Tibial artery (tissue), 4 donors: ENCODE results near the gene DNMT3L.
A peak's percentile ranks its signal among the peaks of the same experiment; 100 is the strongest.

ENCODE experiments used
- DNase-seq, 2 donors: peaks; one replicate each; pipeline ENCODE4 v3.0.0-alpha.2; 2019
- H3K27ac ChIP-seq, 2 donors: fragments of 200-600 bp; sonication (generic) in 1 of 2; 1 replicate in 1 of 2; 2 replicates in 1 of 2; pipeline ENCODE4 v1.5.1; 2018 to 2019; ENCODE audit warnings: mild to moderate bottlenecking in 1 of 2
- H3K27me3 ChIP-seq, 2 donors: fragments of 200-600 bp; sonication (generic) in 1 of 2; one replicate each; pipeline versions ENCODE4 v1.5.1 to v1.6.0; 2016 to 2019
- H3K36me3 ChIP-seq, 3 donors: fragments of 200-600 bp; sonication (generic) in 2 of 3; one replicate each; pipeline ENCODE4 v1.5.1; 2016 to 2019; ENCODE audit warnings: mild to moderate bottlenecking in 2 of 3
- H3K4me1 ChIP-seq, 4 donors: fragments of 200-600 bp; sonication (generic) in 2 of 4; 1 replicate in 3 of 4; 2 replicates in 1 of 4; pipeline ENCODE4 v1.5.1; 2016 to 2019
- H3K4me3 ChIP-seq, 2 donors: fragments of 200-600 bp; sonication (generic) in 1 of 2; 1 replicate in 1 of 2; 2 replicates in 1 of 2; pipeline ENCODE4 v1.5.1; 2018 to 2019; ENCODE audit warnings: mild to moderate bottlenecking in 2 of 2
- H3K9me3 ChIP-seq, 3 donors: fragments of 200-600 bp; sonication (generic) in 1 of 3; one replicate each; pipeline ENCODE4 v1.5.1; 2016 to 2019
- intact Hi-C: fragments of 100-400 bp; cut with DNase I; formaldehyde crosslinking; loops from one replicate; pipeline ENCODE4 v1.15.0; 2023; ENCODE audit warnings: low total_unique reads
- TF ChIP-seq, protein P1 (sequence below), 2 experiments: fragments of 200-600 bp in 1 of 2; fragments of 450-650 bp in 1 of 2; IDR thresholded peaks; one replicate each; pipeline ENCODE4 v1.5.1; 2017 to 2019; ENCODE audit warnings: antibody characterized with exemption in 2 of 2, mild to moderate bottlenecking in 1 of 2, moderate library complexity in 1 of 2

The DNMT3L gene

DNA sequence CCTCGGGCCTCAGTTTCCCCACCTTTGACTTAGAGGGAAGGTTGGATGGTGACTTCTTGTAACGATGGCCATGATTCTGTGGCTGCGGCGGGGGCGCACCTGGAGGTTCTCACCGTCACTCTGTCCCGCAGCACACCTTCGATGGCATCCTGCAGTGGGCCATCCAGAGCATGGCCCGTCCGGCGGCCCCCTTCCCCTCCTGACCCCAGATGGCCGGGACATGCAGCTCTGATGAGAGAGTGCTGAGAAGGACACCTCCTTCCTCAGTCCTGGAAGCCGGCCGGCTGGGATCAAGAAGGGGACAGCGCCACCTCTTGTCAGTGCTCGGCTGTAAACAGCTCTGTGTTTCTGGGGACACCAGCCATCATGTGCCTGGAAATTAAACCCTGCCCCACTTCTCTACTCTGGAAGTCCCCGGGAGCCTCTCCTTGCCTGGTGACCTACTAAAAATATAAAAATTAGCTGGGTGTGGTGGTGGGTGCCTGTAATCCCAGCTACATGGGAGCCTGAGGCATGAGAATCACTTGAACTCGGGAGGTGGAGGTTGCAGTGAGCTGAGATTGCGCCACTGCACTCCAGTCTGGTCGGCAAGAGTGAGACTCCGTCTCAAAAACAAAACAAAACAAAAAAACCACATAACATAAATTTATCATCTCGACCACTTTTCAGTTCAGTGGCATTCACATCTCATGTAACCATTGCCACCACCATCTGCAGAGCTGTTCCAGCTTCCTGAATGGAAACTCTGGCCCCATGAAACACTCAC, 36.0 kb upstream of the DNMT3L start:
- peaks cover 0 to 53% (median 40%) of the 10 kb centered on the region in 4 donors for H3K4me1 ChIP-seq
- intact Hi-C loops = no loop called here
- peaks cover 0 to 46% of the 10 kb centered on the region in 2 donors for H3K27me3 ChIP-seq
- no peaks in the 10 kb centered on the region for H3K36me3 ChIP-seq
- TF ChIP-seq, protein P1, sequence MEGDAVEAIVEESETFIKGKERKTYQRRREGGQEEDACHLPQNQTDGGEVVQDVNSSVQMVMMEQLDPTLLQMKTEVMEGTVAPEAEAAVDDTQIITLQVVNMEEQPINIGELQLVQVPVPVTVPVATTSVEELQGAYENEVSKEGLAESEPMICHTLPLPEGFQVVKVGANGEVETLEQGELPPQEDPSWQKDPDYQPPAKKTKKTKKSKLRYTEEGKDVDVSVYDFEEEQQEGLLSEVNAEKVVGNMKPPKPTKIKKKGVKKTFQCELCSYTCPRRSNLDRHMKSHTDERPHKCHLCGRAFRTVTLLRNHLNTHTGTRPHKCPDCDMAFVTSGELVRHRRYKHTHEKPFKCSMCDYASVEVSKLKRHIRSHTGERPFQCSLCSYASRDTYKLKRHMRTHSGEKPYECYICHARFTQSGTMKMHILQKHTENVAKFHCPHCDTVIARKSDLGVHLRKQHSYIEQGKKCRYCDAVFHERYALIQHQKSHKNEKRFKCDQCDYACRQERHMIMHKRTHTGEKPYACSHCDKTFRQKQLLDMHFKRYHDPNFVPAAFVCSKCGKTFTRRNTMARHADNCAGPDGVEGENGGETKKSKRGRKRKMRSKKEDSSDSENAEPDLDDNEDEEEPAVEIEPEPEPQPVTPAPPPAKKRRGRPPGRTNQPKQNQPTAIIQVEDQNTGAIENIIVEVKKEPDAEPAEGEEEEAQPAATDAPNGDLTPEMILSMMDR (IDR thresholded peaks at IDR 0.05) = peak; percentile 66 to 76
- H3K27ac ChIP-seq = no peak overlapping the region
- peak; percentile 85 to 91 for DNase-seq
- H3K9me3 ChIP-seq = no peaks in the 10 kb centered on the region
- H3K4me3 ChIP-seq = no peak overlapping the region

DNA sequence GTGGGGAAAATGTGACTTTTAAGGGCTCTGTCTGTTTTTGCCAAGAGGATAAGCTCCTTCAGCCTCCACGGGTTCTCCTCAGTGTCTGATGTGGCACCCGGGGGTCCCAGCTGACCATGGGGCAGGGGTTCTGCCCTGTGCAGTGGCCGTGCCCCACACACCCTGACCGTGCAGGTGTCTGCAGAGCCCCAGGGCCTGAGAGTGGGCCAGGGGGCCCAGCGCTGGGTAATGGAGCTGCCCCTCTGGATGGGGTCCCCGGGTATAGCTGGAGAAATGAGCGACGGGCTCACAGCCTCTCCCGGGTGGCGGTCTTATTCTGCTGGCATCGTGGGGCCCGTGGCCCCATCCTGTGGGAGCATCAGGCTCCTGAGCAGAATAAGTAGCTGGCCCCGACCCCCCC, 35.2 kb upstream of the DNMT3L start:
- peaks cover 0 to 49% of the 10 kb centered on the region in 2 donors for H3K27me3 ChIP-seq
- no peaks in the 10 kb centered on the region for H3K9me3 ChIP-seq
- no peaks in the 10 kb centered on the region for H3K36me3 ChIP-seq
- TF ChIP-seq, protein P1 (IDR thresholded peaks at IDR 0.05) = no peak
- no peak overlapping the region for H3K27ac ChIP-seq
- H3K4me1 ChIP-seq = peaks cover 0 to 45% (median 37%) of the 10 kb centered on the region in 4 donors
- intact Hi-C loops = no loop called here
- H3K4me3 ChIP-seq = no peak overlapping the region
- no peak for DNase-seq

- TF ChIP-seq, protein P1 (IDR thresholded peaks at IDR 0.05) = no peak
- DNase-seq = no peak
- H3K4me3 ChIP-seq = no peak overlapping the region
- intact Hi-C loops = no loop called here
- H3K9me3 ChIP-seq = no peaks in the 10 kb centered on the region
- H3K4me1 ChIP-seq = peaks cover 0 to 37% (median 29%) of the 10 kb centered on the region in 4 donors
- no peak overlapping the region for H3K27ac ChIP-seq
- H3K27me3 ChIP-seq = peaks cover 0 to 49% of the 10 kb centered on the region in 2 donors
- no peaks in the 10 kb centered on the region for H3K36me3 ChIP-seq
Measured at GRCh38 chr21:44296103-44296519, 34.4 kb upstream of the DNMT3L start.

DNA sequence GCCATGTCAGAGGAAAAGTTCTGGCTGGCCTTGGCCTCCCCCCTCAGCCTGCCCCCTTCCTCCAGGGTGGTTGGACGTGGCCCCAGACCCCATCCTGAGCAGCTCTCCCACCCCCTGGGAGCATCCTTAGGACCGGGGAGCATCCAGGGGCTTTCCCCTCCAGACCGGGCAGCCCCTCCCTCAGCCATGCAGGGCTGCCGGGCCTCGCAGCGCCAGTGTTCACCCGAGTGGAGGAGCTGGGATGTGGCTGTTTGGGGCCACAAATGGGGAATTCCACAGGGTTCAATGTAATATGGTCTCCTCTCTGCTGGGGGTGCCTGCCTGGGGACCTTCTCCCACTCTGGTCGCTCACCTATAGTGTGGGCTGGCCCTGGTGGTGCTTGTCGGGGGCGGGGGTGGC, 33.9 kb upstream of the DNMT3L start:
- no peaks in the 10 kb centered on the region for H3K9me3 ChIP-seq
- no peak for DNase-seq
- no peak overlapping the region for H3K27ac ChIP-seq
- intact Hi-C loops = no loop called here
- H3K4me3 ChIP-seq = no peak overlapping the region
- no peaks in the 10 kb centered on the region for H3K36me3 ChIP-seq
- TF ChIP-seq, protein P1 (IDR thresholded peaks at IDR 0.05) = no peak
- H3K27me3 ChIP-seq = peaks cover 0 to 49% of the 10 kb centered on the region in 2 donors
- H3K4me1 ChIP-seq = peaks cover 0 to 32% (median 24%) of the 10 kb centered on the region in 4 donors

DNA sequence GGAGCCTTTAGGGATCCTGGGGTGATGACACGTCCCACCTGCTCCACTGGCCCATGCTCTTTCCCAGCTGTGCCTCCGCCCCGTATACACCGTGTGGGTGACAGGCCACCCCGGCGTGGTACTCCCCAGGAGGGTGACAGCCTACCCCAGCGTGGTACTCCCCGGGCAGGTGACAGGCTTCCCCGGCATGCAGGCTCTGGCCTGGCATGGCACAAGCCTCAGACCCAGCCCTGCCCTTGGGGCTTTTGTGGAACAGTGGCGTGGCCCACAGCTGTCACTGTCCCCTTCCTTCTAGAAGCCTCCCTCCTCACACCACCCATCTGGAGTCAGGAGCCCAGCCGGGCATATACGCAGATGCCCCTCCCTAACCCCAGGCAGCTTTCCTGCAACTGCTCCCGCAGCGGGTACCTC, 33.5 kb upstream of the DNMT3L start:
- intact Hi-C loops = no loop called here
- peaks cover 0 to 31% (median 23%) of the 10 kb centered on the region in 4 donors for H3K4me1 ChIP-seq
- no peaks in the 10 kb centered on the region for H3K36me3 ChIP-seq
- TF ChIP-seq, protein P1 (IDR thresholded peaks at IDR 0.05) = no peak
- no peak for DNase-seq
- peaks cover 0 to 52% of the 10 kb centered on the region in 2 donors for H3K27me3 ChIP-seq
- H3K4me3 ChIP-seq = no peak overlapping the region
- H3K27ac ChIP-seq = no peak overlapping the region
- H3K9me3 ChIP-seq = no peaks in the 10 kb centered on the region
